ENCODE results near the gene WDR91.

- TF ChIP-seq, protein P1, sequence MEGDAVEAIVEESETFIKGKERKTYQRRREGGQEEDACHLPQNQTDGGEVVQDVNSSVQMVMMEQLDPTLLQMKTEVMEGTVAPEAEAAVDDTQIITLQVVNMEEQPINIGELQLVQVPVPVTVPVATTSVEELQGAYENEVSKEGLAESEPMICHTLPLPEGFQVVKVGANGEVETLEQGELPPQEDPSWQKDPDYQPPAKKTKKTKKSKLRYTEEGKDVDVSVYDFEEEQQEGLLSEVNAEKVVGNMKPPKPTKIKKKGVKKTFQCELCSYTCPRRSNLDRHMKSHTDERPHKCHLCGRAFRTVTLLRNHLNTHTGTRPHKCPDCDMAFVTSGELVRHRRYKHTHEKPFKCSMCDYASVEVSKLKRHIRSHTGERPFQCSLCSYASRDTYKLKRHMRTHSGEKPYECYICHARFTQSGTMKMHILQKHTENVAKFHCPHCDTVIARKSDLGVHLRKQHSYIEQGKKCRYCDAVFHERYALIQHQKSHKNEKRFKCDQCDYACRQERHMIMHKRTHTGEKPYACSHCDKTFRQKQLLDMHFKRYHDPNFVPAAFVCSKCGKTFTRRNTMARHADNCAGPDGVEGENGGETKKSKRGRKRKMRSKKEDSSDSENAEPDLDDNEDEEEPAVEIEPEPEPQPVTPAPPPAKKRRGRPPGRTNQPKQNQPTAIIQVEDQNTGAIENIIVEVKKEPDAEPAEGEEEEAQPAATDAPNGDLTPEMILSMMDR (IDR thresholded peaks at IDR 0.05; ENCODE audit: low read length), result no peak
- TF ChIP-seq EZH2 (IDR thresholded peaks at IDR 0.05; ENCODE audit: borderline replicate concordance, low read length), result no peak
These were observed 41.4 kb downstream of the WDR91 start for GRCh38 chr7:135169964-135170273.

Data from OCI-LY1 (cell line).